Panc1 (cell line): Measurements from ENCODE around the gene MACO1.

ENCODE experiments used
- REST ChIP-seq, 2 experiments: IDR thresholded peaks; 2 replicates each; pipeline ENCODE4 v1.6.1; 2011 to 2012; ENCODE audit warnings: low read depth in 2 of 2, control low read depth in 1 of 2, low read length in 1 of 2, mild to moderate bottlenecking in 1 of 2, moderate library complexity in 1 of 2; ENCODE audit not compliant: insufficient read depth in 1 of 2
- TF ChIP-seq, protein P1 (sequence below): fragments of 450-650 bp; IDR thresholded peaks from 2 replicates; pipeline ENCODE4 v1.5.1; 2017; ENCODE audit warnings: mild to moderate bottlenecking

DNA sequence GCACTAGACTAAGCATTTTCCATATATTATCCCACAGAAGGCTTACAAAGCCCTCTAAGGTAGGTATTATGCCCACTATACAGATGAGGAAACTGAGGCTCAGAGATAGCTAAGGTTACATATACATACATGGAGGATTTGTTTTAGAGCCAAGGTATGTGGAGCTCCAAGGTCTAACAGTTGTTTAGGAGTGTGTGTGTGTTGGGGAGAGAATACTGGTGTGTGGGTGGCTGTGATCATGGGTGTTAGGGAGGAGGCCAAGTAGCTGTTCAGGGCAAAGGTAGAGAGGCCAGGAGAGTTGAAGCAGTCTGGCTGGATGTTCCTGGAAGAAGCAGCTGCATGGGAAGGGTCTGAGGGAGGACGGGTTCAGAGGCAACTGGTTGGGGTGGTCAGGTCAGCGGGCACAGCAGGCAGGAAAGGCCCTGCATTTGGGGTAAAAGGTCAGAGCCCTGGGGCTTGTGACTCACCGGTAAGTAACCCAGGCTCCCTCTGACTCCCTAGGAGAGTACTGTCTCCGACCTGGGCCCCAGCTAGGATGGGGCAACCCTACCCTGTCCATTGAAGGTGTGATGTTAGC lies 107.6 kb downstream of the MACO1 start:
- TF ChIP-seq, protein P1, sequence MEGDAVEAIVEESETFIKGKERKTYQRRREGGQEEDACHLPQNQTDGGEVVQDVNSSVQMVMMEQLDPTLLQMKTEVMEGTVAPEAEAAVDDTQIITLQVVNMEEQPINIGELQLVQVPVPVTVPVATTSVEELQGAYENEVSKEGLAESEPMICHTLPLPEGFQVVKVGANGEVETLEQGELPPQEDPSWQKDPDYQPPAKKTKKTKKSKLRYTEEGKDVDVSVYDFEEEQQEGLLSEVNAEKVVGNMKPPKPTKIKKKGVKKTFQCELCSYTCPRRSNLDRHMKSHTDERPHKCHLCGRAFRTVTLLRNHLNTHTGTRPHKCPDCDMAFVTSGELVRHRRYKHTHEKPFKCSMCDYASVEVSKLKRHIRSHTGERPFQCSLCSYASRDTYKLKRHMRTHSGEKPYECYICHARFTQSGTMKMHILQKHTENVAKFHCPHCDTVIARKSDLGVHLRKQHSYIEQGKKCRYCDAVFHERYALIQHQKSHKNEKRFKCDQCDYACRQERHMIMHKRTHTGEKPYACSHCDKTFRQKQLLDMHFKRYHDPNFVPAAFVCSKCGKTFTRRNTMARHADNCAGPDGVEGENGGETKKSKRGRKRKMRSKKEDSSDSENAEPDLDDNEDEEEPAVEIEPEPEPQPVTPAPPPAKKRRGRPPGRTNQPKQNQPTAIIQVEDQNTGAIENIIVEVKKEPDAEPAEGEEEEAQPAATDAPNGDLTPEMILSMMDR = no peak
- TF ChIP-seq REST (IDR thresholded peaks at IDR 0.05; ENCODE audit: insufficient read depth in 1 of 2, low read depth in 2 of 2, low read length in 1 of 2) = no peak
